H1 (cell line): ENCODE data around the gene ADCY5. TPM values are rescaled to one million over a fixed set of nuclear protein-coding genes. Genes with fewer than 3 reads are reported as not detected.
A peak's percentile ranks its signal among the peaks of the same experiment; 100 is the strongest.

Experiments used
- CEBPB ChIP-seq: IDR thresholded peaks from 2 replicates; pipeline ENCODE4 v1.6.1; 2012; ENCODE audit warnings: low read depth, low read length
- EGR1 ChIP-seq: IDR thresholded peaks from 2 replicates; pipeline ENCODE4 v1.6.1; 2011; ENCODE audit warnings: low read depth, low read length, borderline replicate concordance
- POLR2AphosphoS5 ChIP-seq: IDR thresholded peaks from 2 replicates; pipeline ENCODE4 v1.6.1; 2011; ENCODE audit warnings: low read depth, low read length
- RXRA ChIP-seq: IDR thresholded peaks from 2 replicates; pipeline ENCODE4 v1.6.1; 2011; ENCODE audit warnings: low read depth, mild to moderate bottlenecking, low read length, moderate library complexity; ENCODE audit not compliant: insufficient read depth
- SIN3A ChIP-seq, 2 experiments: IDR thresholded peaks in 1 of 2; conservative IDR thresholded peaks in 1 of 2; 2 replicates each; pipeline ENCODE4 v1.6.1; 2011 to 2012; ENCODE audit warnings: low read length in 2 of 2, improper control_type of control experiment in 1 of 2, low read depth in 1 of 2, mild to moderate bottlenecking in 1 of 2
- SIRT6 ChIP-seq: IDR thresholded peaks from one replicate; pipeline ENCODE4 v1.7.1; 2012; ENCODE audit warnings: low read length, inconsistent platforms
- SRF ChIP-seq: IDR thresholded peaks from 2 replicates; pipeline ENCODE4 v1.6.1; 2011; ENCODE audit warnings: mild to moderate bottlenecking, low read depth, low read length, moderate library complexity
- TAF7 ChIP-seq: optimal IDR thresholded peaks from 2 replicates; pipeline ENCODE3; 2011; ENCODE audit warnings: low read depth, mild to moderate bottlenecking, inconsistent platforms, low read length, moderate library complexity, borderline replicate concordance
- YY1 ChIP-seq: IDR thresholded peaks from 2 replicates; pipeline ENCODE4 v1.6.1; 2011; ENCODE audit warnings: low read depth, mild to moderate bottlenecking, low read length
- polyA plus RNA-seq, 7 experiments: library from polyadenylated mRNA; depleted of rRNA in 3 of 7; stranded (reverse) in 5 of 7; unstranded in 2 of 7; fragments of >200 nt in 5 of 7; fragments of 200-250 nt in 2 of 7; gene quantifications; 1 replicate in 5 of 7; 2 replicates in 1 of 7; 4 replicates in 1 of 7; pipeline versions ENCODE4 v1.2.1 to v1.2.3, GENCODE V29; 2011 to 2013; ENCODE audit warnings: missing spikeins in 2 of 7, mixed read lengths in 2 of 7
- total RNA-seq: library from RNA; stranded (reverse); fragmentation: NEBNext Ultra II Directional; extraction: Animal tissue kit (Norgen Biotek cat#: 25700); gene quantifications from 2 replicates; pipeline ENCODE4 v1.2.1, GENCODE V29; 2021
- TF ChIP-seq, protein P1 (sequence below): fragments of 300-600 bp; sonication (generic); IDR thresholded peaks from 2 replicates; pipeline ENCODE4 v1.7.1; 2012; ENCODE audit warnings: low read length, moderate library complexity, mild to moderate bottlenecking, inconsistent platforms; ENCODE audit not compliant: insufficient replicate concordance

Gene ADCY5
- total and polyA plus RNA-seq, 2 of the 8 experiments (the other 6 are each of a cell fraction or from before 2014, with no cell fraction given): 18.9 to 40.8 TPM

DNA sequence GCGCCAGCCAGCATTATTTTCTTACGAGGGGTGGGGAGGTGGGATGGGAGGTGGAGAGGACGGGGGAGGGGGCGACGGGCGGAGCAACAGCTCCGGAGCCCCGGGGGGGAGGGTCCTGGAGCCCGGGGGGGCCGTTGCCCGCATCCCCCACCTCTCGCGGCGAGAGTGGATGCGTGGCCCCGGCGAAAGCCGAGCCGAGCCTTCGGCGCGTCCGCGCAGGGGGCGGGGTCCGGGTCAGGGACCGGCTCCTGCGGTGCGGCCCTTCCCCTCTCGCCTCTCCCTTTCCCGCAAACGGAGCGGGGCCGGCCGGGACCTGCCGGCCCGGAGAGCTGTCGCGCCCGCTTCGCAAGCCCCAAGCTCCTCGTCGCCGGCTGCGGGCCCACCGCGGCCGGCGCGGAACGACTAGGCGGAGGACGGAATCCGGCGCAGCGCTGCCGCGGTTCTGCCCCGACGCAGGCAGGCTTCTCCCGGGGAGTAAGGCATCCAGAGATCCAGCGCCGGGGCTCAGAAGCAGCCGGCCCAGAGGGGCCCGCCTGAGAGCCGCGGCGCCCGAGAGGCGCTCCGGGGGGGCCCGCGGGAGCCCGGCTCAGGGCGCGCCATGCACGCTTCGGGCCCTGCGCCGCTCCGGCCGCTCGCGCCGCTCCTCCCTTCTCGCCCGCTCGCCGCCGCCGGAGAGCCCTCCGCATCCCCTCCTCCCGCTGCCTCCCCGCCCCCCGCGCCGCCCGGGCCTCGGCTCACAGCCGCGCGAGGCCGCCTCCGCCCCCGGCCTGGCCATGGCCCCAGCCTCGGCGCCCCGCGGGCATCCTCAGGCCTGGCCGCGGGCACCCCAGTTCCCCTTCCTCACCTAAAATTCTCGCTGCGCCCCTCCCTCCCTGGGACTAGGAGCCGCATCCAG lies 459 bp upstream of the ADCY5 start (continued):
- TF ChIP-seq, protein P1, sequence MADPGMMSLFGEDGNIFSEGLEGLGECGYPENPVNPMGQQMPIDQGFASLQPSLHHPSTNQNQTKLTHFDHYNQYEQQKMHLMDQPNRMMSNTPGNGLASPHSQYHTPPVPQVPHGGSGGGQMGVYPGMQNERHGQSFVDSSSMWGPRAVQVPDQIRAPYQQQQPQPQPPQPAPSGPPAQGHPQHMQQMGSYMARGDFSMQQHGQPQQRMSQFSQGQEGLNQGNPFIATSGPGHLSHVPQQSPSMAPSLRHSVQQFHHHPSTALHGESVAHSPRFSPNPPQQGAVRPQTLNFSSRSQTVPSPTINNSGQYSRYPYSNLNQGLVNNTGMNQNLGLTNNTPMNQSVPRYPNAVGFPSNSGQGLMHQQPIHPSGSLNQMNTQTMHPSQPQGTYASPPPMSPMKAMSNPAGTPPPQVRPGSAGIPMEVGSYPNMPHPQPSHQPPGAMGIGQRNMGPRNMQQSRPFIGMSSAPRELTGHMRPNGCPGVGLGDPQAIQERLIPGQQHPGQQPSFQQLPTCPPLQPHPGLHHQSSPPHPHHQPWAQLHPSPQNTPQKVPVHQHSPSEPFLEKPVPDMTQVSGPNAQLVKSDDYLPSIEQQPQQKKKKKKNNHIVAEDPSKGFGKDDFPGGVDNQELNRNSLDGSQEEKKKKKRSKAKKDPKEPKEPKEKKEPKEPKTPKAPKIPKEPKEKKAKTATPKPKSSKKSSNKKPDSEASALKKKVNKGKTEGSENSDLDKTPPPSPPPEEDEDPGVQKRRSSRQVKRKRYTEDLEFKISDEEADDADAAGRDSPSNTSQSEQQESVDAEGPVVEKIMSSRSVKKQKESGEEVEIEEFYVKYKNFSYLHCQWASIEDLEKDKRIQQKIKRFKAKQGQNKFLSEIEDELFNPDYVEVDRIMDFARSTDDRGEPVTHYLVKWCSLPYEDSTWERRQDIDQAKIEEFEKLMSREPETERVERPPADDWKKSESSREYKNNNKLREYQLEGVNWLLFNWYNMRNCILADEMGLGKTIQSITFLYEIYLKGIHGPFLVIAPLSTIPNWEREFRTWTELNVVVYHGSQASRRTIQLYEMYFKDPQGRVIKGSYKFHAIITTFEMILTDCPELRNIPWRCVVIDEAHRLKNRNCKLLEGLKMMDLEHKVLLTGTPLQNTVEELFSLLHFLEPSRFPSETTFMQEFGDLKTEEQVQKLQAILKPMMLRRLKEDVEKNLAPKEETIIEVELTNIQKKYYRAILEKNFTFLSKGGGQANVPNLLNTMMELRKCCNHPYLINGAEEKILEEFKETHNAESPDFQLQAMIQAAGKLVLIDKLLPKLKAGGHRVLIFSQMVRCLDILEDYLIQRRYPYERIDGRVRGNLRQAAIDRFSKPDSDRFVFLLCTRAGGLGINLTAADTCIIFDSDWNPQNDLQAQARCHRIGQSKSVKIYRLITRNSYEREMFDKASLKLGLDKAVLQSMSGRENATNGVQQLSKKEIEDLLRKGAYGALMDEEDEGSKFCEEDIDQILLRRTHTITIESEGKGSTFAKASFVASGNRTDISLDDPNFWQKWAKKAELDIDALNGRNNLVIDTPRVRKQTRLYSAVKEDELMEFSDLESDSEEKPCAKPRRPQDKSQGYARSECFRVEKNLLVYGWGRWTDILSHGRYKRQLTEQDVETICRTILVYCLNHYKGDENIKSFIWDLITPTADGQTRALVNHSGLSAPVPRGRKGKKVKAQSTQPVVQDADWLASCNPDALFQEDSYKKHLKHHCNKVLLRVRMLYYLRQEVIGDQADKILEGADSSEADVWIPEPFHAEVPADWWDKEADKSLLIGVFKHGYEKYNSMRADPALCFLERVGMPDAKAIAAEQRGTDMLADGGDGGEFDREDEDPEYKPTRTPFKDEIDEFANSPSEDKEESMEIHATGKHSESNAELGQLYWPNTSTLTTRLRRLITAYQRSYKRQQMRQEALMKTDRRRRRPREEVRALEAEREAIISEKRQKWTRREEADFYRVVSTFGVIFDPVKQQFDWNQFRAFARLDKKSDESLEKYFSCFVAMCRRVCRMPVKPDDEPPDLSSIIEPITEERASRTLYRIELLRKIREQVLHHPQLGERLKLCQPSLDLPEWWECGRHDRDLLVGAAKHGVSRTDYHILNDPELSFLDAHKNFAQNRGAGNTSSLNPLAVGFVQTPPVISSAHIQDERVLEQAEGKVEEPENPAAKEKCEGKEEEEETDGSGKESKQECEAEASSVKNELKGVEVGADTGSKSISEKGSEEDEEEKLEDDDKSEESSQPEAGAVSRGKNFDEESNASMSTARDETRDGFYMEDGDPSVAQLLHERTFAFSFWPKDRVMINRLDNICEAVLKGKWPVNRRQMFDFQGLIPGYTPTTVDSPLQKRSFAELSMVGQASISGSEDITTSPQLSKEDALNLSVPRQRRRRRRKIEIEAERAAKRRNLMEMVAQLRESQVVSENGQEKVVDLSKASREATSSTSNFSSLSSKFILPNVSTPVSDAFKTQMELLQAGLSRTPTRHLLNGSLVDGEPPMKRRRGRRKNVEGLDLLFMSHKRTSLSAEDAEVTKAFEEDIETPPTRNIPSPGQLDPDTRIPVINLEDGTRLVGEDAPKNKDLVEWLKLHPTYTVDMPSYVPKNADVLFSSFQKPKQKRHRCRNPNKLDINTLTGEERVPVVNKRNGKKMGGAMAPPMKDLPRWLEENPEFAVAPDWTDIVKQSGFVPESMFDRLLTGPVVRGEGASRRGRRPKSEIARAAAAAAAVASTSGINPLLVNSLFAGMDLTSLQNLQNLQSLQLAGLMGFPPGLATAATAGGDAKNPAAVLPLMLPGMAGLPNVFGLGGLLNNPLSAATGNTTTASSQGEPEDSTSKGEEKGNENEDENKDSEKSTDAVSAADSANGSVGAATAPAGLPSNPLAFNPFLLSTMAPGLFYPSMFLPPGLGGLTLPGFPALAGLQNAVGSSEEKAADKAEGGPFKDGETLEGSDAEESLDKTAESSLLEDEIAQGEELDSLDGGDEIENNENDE: no peak
- TF ChIP-seq SRF: no peak
- no peak for TF ChIP-seq POLR2AphosphoS5
- TF ChIP-seq EGR1: no peak
- no peak for TF ChIP-seq RXRA
- TF ChIP-seq TAF7: no peak
- peak in 1 of 2 experiments; percentile 8; a peak in 1 of 4 replicates for TF ChIP-seq SIN3A (conservative IDR thresholded peaks at IDR 0.05 in 1 of 2, IDR thresholded peaks at IDR 0.05 in 1 of 2; ENCODE audit: low read depth in 1 of 2, low read length in 2 of 2)
- no peak for TF ChIP-seq SIRT6
- no peak for TF ChIP-seq CEBPB
- TF ChIP-seq YY1: no peak
